Left lung (tissue), 10 donors: Measurements from ENCODE around the gene GHR. TPM values are rescaled to one million over a fixed set of nuclear protein-coding genes. Genes with fewer than 3 reads are reported as not detected.

ENCODE experiments used
- ATAC-seq: fragments of 200-7000 bp; cut with Tn5 transposase; one replicate; pipeline ENCODE4 v1.9.1; 2020; ENCODE audit warnings: moderate library complexity
- DNase-seq, 4 donors: peaks; one replicate each; pipeline ENCODE4 v3.0.0-alpha.2; 2013 to 2020
- H3K27ac ChIP-seq, 2 donors: fragments of 200-600 bp; sonication (generic) in 1 of 2; one replicate each; pipeline versions ENCODE4 v1.5.0 to v1.8.0; 2020 to 2021
- H3K27me3 ChIP-seq, 2 donors: fragments of 200-600 bp; sonication (generic) in 1 of 2; one replicate each; pipeline versions ENCODE4 v1.5.0 to v1.8.0; 2020 to 2021
- H3K36me3 ChIP-seq, 2 donors: fragments of 200-600 bp; sonication (generic) in 1 of 2; one replicate each; pipeline versions ENCODE4 v1.5.0 to v1.8.0; 2020 to 2021
- H3K4me1 ChIP-seq, 2 donors: fragments of 200-600 bp; one replicate each; pipeline ENCODE4 v1.8.0; 2021
- H3K4me3 ChIP-seq, 2 donors: fragments of 200-600 bp; sonication (generic) in 1 of 2; one replicate each; pipeline versions ENCODE4 v1.5.0 to v1.8.0; 2020 to 2021; ENCODE audit warnings: mild to moderate bottlenecking in 1 of 2
- H3K9me3 ChIP-seq, 2 donors: fragments of 200-600 bp; sonication (generic) in 1 of 2; one replicate each; pipeline versions ENCODE4 v1.5.0 to v1.8.0; 2020 to 2021
- CTCF ChIP-seq, 2 donors: fragments of 200-600 bp; sonication (generic) in 1 of 2; IDR thresholded peaks; one replicate each; pipeline versions ENCODE4 v1.5.0 to v1.8.0; 2021; ENCODE audit warnings: antibody characterized with exemption in 2 of 2
- intact Hi-C, 2 donors: fragments of 100-400 bp; cut with DNase I; formaldehyde crosslinking; loops; one replicate each; pipeline versions ENCODE4 v1.11.2 to v1.14.2; 2022
- polyA plus RNA-seq, 6 donors: library from polyadenylated mRNA; unstranded; fragments of 120-200 nt; gene quantifications; one replicate each; pipeline ENCODE4 v1.2.1, GENCODE V29; 2013; ENCODE audit not compliant: insufficient read length in 6 of 6
- total RNA-seq, 2 donors: library from RNA; stranded (reverse); fragmentation: NEBNext Ultra II Directional; extraction: Animal tissue kit (Norgen Biotek cat#: 25700); gene quantifications; one replicate each; pipeline ENCODE4 v1.2.1, GENCODE V29; 2021
- donor health status: DM: no; HTN: yes; CAD: no.
- donor health status: DM: no; HTN: no; CAD: no.

Gene GHR
- total and polyA plus RNA-seq, 8 donors, result 5.7 to 30.5 (median 26.3) TPM

GRCh38 chr5:42759456-42759855 is 336.2 kb downstream of the GHR start:
- intact Hi-C loops, result no loop called here
- H3K36me3 ChIP-seq, result no peaks in the 10 kb centered on the region
- no peak overlapping the region for H3K27ac ChIP-seq
- no peak for TF ChIP-seq CTCF (IDR thresholded peaks at IDR 0.05)
- no peak for DNase-seq
- H3K27me3 ChIP-seq, result peaks cover 9 to 14% of the 10 kb centered on the region in 2 donors
- no peaks in the 10 kb centered on the region for H3K9me3 ChIP-seq
- no peak for ATAC-seq
- peaks cover 0 to 3% of the 10 kb centered on the region in 2 donors for H3K4me1 ChIP-seq
- no peak overlapping the region for H3K4me3 ChIP-seq

GRCh38 chr5:42760426-42760825 is 337.2 kb downstream of the GHR start:
- TF ChIP-seq CTCF (IDR thresholded peaks at IDR 0.05), result no peak
- Histone ChIP-seq H3K27me3 (peaks cover 9 to 14% of the 10 kb centered on the region in 2 donors), H3K4me1 (peaks cover 0 to 3% of the 10 kb centered on the region in 2 donors), H3K9me3 (no peaks in the 10 kb centered on the region), H3K4me3 (no peak overlapping the region), H3K36me3 (no peaks in the 10 kb centered on the region), H3K27ac (no peak overlapping the region)
- DNase-seq (no peak), ATAC-seq (no peak)
- intact Hi-C loops, result loop anchor here in 1 of 2 donors (10.0 kb wide), 1 partner anchor 756 kb away; no protein-coding TSS in a partner anchor

- DNase-seq (no peak), ATAC-seq (no peak)
- peaks cover 9 to 10% of the 10 kb centered on the region in 2 donors for H3K27me3 ChIP-seq
- H3K4me3 ChIP-seq, result no peak overlapping the region
- intact Hi-C loops, result loop anchor here in 1 of 2 donors (10.0 kb wide), 1 partner anchor 757 kb away; no protein-coding TSS in a partner anchor
- no peaks in the 10 kb centered on the region for H3K36me3 ChIP-seq
- no peaks in the 10 kb centered on the region for H3K9me3 ChIP-seq
- peaks cover 0 to 3% of the 10 kb centered on the region in 2 donors for H3K4me1 ChIP-seq
- no peak overlapping the region for H3K27ac ChIP-seq
- TF ChIP-seq CTCF (IDR thresholded peaks at IDR 0.05), result no peak
Observed at GRCh38 chr5:42761791-42762190, 338.6 kb downstream of the GHR start.

- no peaks in the 10 kb centered on the region for H3K36me3 ChIP-seq
- H3K4me3 ChIP-seq, result no peak overlapping the region
- no peak overlapping the region for H3K27ac ChIP-seq
- DNase-seq (peak in 2 of 4 donors; percentile 23 to 33), ATAC-seq (peak; percentile 68)
- intact Hi-C loops, result loop anchor here in 1 of 2 donors (10.0 kb wide), 1 partner anchor 763 kb away; no protein-coding TSS in a partner anchor
- no peaks in the 10 kb centered on the region for H3K9me3 ChIP-seq
- H3K4me1 ChIP-seq, result no peaks in the 10 kb centered on the region
- no peaks in the 10 kb centered on the region for H3K27me3 ChIP-seq
- peak in 1 of 2 donors; percentile 43 for TF ChIP-seq CTCF (IDR thresholded peaks at IDR 0.05)
Observed at GRCh38 chr5:42767491-42768105, 344.4 kb downstream of the GHR start.

- TF ChIP-seq CTCF (IDR thresholded peaks at IDR 0.05), result no peak
- intact Hi-C loops, result loop anchor here in 1 of 2 donors (10.0 kb wide), 1 partner anchor 763 kb away; no protein-coding TSS in a partner anchor
- ATAC-seq, result no peak
Observed at GRCh38 chr5:42768106-42768504, 344.9 kb downstream of the GHR start.

More at GRCh38 chr5:42768106-42768504, 344.9 kb downstream of the GHR start:
- H3K4me1 ChIP-seq, result no peaks in the 10 kb centered on the region
- no peaks in the 10 kb centered on the region for H3K36me3 ChIP-seq
- no peaks in the 10 kb centered on the region for H3K27me3 ChIP-seq
- H3K4me3 ChIP-seq, result no peak overlapping the region
- H3K27ac ChIP-seq, result no peak overlapping the region
- no peak for DNase-seq
- H3K9me3 ChIP-seq, result no peaks in the 10 kb centered on the region
